ENCODE measurements around the gene FKBP15.
"Not testable (repeated sequence)": the region's sequence is repeated elsewhere in the genome, so short reads cannot be mapped to it uniquely, and the experiment has no call there.

Gene FKBP15

DNA sequence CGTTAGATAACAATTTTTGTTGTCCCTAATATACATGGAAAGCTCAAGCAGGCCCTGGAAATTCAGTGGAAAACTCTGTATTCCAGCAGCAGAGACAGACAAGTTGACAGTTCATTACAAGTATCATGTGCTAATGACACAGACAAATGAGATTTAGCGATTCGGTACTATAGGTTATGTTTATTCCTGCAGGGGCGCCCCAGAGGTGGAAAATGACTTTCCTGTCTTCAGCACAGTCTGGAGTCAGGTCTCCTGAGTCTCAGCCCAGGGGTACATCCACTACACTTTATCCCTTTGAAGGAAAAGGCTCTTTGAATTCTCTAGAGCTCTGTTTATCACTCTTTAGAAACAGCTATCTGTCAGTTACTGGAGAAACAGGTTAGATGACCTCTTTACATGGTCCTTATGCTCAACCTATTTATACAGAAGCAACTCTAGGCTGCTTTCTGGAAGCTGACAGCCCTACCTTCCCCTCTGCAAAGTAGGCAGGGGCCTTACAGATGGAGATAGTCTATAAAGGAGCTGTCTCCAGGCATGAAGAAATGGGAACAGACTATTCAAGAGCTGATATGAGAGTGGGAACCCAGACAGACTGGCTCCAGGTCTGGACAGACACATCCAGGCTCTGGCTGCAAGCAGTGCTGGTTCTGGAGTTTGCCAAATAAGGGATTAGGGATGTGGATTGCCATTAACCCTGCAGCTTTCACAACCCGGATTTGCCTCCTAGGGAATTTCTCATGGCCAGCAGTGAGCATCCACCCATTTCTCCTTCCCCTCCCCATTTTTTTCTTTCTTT is 77.4 kb downstream of the FKBP15 start:
- no peak for DNase-seq

DNA sequence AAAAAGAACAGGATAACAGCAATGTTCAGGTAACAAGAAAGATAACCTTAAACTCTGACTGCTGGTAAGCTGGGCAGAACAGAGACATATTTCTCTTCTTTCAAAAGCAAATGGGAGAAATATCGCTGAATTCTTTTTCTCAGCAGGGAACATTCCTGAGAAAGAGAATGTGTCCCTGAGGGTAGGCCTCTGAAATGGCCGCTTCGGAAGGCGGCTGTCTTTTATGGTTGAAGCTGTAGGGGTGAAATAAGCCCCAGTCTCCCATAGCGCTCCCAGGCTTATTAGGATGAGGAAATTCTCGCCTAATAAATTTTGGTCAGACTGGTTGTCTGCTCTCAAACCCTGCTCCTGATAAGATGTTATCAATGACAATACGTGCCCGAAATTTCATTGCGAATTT is 80.2 kb downstream of the FKBP15 start:
- not testable (repeated sequence) for DNase-seq

DNA sequence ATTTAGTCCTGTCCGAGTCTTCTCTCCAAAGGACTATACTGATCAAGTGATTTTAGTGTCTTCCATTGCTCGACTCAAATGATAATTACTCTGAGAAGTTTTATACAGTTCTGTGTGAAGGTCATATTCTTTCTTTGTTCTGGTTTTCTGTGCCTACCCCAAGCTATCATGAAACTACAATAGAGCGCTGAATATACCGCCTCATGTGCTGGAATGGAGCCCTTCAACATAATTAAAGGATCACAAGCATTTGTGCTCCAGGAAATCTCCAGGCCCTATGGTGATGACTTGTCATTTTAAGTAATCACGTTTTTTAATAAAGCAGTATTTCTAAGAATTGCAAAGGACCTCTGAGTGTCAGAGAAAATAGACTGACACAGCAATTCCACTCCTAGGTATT is 81.1 kb downstream of the FKBP15 start:
- DNase-seq = no peak

DNA sequence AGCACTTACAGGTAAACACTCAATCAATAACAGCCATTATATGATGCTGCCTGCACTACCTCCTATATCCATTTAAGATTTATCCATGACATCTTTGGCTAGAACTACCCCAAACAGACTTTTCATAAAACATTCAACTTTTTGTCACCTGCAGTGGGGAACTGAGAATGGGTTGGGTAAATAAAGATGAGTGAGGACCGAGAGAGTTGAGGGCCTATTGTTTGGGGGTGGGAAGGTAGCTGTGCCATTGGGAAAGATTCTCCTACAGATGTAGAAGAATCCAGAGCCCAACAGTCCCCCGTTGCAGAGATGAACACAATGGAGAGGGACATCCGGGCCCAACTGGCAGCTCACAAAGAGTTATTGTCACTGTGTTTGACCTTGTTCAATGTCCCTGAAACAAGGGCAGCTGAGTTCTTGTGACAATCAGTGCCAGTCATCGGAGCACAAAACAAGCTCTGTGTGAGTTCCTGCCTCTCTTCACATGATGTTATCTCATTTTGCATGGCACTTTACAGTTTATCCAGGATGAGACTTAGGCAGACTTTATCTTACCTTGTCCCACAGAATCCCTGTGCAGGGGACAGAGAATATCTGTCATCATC is 81.8 kb downstream of the FKBP15 start:
- no peak for DNase-seq

DNA sequence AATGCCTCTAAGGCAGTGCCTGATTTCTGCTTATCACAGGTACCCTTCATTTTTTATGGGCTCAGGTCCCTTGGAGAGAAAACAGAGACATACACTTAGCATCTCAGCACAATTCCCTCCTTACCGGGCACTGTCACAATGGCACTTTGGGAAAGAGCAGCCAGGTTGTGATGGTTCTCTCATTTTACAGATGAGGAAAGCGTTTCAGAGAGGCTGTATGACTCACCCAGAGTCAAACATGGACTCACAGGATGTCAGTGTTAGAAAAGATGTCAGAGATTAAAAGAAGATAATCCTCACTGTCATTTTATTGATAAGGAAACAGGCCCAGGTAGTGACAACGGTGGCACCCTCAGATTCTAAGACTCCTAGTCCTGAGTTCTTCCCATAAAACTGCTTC is 82.3 kb downstream of the FKBP15 start:
- no peak for DNase-seq

DNA sequence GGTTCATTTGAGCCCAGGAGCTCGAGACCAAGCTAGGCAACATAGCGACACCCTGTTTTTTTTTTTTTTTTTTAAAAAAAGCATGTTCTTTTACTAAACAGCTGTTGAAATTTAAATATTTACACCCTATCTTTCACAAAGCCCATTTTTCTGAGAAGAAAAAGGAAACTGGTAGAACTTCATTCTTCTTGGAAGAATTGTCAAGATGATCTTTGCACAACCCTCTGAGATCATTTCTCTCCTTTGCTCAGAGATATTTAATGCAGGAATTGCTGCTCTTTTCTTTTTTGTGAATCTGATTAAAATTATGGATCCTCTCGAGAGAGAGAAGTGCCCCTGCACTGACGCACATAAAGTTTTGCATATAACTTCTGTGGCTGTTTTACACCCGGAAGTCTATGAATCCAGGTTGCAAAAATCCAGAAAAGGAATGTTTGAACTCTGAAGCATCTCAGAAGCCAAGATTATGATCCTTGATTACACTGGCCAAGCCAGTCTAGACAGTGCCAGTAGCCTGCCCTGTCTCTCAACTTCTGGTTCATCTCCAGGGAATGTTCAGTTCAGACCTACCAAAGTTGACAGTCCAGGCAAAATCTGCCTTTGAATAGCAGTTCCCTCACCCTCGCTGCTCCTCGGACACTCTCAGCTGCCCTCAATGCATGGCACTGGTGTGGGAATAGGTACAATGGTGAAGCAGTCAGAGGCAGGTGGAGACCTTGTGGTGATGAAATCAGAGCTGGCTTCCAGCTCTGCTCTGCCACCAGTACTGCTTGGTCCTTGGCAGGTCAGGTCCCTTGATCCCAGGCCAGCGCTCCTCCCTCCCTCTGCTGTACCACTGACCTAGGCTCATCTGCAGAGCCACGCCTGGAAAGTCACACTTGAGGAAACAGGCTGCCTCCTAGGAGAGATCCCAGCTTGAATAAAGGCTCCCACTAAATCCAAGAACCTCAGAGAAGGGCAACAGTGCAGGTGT is 83.6 kb downstream of the FKBP15 start:
- no peak for DNase-seq

DNA sequence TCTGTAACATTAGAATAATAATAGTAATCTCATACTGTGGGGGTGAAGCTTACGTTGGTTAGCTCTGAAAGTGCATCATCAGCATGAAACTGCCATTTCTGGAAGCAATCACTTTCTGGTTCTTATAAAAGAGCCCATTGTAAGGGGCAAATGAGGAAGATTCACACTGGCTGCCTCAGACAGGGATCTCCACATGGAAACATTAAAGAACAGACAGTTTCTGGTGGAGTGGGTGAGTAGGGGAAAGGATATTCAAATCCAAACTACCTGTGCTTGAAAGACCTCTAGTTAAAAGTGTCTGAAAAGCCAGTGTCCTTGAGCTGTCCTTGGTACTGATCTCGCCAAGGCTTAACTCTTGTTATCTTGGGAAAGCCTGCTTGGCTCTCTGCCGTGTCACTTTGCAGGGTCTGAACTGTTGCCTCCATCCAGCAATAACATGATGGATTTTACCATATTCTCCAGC is 89.4 kb downstream of the FKBP15 start:
- no peak for DNase-seq

DNA sequence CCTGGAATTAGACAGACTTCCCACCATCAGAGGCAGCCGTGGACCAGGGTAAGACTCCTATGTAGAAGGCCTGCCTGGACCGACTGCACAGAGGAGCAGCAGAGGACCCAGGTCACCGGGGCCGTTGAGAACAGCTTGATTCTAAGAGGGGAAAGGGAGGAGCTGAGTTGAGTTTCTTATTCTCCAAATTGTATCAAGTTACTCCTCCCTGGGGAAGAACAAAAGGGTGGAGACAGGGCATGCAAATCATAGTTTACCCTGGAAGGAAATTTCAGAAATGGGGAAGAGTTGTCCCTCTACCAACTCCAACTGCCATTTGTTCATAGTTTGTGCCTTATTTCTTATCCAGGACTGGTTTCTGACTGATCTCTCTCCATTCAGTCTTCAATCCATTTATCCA is 91.2 kb downstream of the FKBP15 start:
- no peak for DNase-seq

DNA sequence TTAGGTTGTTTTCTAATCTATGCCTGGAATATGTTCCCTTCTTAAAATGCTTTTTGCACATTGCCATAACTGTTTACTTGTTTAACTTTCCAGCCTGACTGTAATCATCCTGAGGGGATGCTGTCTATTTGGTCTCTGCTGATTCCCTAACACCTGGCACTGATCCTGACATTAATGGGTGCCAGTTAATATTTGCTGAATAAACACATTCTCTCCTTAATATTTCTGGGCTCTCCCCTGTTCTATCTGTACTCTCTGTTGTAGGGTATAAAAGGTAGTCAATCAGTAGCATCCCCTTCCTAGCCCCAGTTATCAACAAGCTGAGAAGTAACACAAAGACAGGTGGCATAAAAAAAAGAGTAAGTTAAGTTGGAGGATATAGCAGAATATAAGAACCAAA is 91.6 kb downstream of the FKBP15 start:
- DNase-seq = no peak

DNA sequence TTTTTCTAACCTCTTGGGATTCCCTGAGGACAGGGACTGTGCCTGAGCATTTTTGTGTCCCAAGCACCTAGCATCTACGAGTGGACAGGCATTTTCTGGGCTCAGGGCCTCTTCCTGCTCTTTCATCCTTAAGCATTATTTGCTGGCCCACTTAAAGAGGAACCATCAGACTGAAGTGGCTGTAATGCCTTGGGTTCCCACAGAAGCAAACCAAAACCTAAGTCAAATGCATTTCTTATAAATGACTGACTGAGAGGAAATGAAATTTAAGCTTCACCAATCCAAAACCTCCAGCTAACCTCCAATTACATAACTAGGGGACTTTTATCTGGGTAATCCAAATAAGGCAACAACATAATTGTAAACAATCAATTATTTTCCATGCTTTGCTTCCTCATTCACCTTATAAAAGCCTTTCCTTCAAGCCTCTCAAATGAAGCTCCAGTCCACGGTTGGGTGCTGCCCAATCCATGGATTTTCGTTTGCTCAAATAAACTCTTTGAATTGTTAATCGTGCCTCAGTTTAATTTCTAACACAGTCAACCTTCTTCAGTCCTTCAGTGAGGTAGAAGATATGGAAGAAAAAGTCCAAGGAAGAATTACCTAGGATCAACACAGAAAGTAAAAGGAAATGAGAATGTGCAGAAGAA is 95.6 kb downstream of the FKBP15 start:
- no peak for DNase-seq

DNA sequence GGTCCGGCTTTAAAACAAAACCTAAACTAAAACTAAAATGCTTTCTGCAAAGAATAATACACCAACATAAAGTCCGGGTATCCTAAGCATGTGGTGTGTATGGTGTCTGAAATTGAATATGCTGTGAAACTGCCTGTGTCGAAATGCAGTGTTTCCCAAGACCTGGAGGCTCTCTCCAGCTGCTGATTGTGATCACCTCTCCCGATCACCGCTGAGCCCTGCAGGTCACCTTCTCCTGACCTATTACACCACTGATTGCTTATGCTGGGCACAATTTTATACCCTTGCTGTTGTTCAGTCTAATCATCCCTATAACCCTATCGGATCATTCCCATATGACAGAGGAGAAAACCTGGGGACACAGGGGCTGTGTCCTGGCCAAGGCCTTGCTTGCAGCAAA is 102.2 kb downstream of the FKBP15 start:
- not testable (repeated sequence) for DNase-seq
